GM23338 (cell line): ENCODE results near the gene PSKH1. TPM values are rescaled to one million over a fixed set of nuclear protein-coding genes. Genes with fewer than 3 reads are reported as not detected.

Source experiments
- ATAC-seq: fragments of 200-7000 bp; cut with Tn5 transposase; 3 replicates; pipeline ENCODE4 v1.9.1; 2020
- DNase-seq: peaks from one replicate; pipeline ENCODE4 v3.0.0-alpha.2; 2015; ENCODE audit warnings: low spot score
- H2AFZ ChIP-seq: fragments of 200-600 bp; sonication (generic); 2 replicates; pipeline ENCODE4 v1.8.0; 2016; ENCODE audit warnings: antibody characterized with exemption, mild to moderate bottlenecking, moderate library complexity
- H3F3A ChIP-seq: fragments of 200-600 bp; sonication (generic); replicated peaks from 2 replicates; pipeline ENCODE4 v1.8.0; 2017; ENCODE audit warnings: antibody characterized with exemption, mixed run types, low read depth
- H3K27ac ChIP-seq: fragments of 200-600 bp; sonication (generic); 2 replicates; pipeline ENCODE4 v1.6.1; 2016; ENCODE audit warnings: low read depth
- H3K27me3 ChIP-seq: fragments of 200-600 bp; sonication (generic); 2 replicates; pipeline ENCODE4 v1.8.0; 2016; ENCODE audit warnings: mild to moderate bottlenecking, mixed run types, moderate library complexity; ENCODE audit not compliant: insufficient read depth
- H3K36me3 ChIP-seq: fragments of 200-600 bp; sonication (generic); 2 replicates; pipeline ENCODE4 v1.8.0; 2016; ENCODE audit warnings: mild to moderate bottlenecking; ENCODE audit not compliant: insufficient read depth
- H3K4me1 ChIP-seq: fragments of 200-600 bp; sonication (generic); 2 replicates; pipeline ENCODE4 v1.8.0; 2016; ENCODE audit warnings: mild to moderate bottlenecking, moderate library complexity; ENCODE audit not compliant: insufficient read depth
- H3K4me2 ChIP-seq: fragments of 200-600 bp; sonication (generic); 2 replicates; pipeline ENCODE4 v1.7.1; 2017; ENCODE audit warnings: mixed run types
- H3K4me3 ChIP-seq: fragments of 200-600 bp; sonication (generic); 2 replicates; pipeline ENCODE4 v1.6.1; 2016; ENCODE audit warnings: mixed run types
- H3K79me2 ChIP-seq: fragments of 200-600 bp; sonication (generic); replicated peaks from 2 replicates; pipeline ENCODE4 v1.8.0; 2017; ENCODE audit warnings: mild to moderate bottlenecking; ENCODE audit not compliant: insufficient read depth
- H3K9me2 ChIP-seq: fragments of 200-600 bp; sonication (generic); 2 replicates; pipeline ENCODE4 v1.8.0; 2017; ENCODE audit not compliant: insufficient read depth
- H4K20me1 ChIP-seq: fragments of 200-600 bp; sonication (generic); replicated peaks from 2 replicates; pipeline ENCODE4 v1.8.0; 2017; ENCODE audit warnings: mild to moderate bottlenecking; ENCODE audit not compliant: insufficient read depth
- H3K27ac Mint-ChIP-seq: 2 replicates; pipeline ENCODE4 v1.8.0; 2020; ENCODE audit warnings: inconsistent platforms, mild to moderate bottlenecking, moderate library complexity, mixed read lengths
- H3K27me3 Mint-ChIP-seq: 3 replicates; pipeline ENCODE4 v1.8.0; 2022; ENCODE audit warnings: low read depth, mild to moderate bottlenecking, moderate library complexity, mixed read lengths, inconsistent platforms; ENCODE audit not compliant: insufficient read depth, poor library complexity
- H3K36me3 Mint-ChIP-seq: 3 replicates; pipeline ENCODE4 v1.8.0; 2021; ENCODE audit warnings: low read depth, mild to moderate bottlenecking, inconsistent platforms, moderate library complexity, mixed read lengths
- H3K4me1 Mint-ChIP-seq: 3 replicates; pipeline ENCODE4 v1.8.0; 2020; ENCODE audit warnings: mild to moderate bottlenecking, inconsistent platforms, mixed read lengths
- H3K4me3 Mint-ChIP-seq: 3 replicates; pipeline ENCODE4 v1.8.0; 2021; ENCODE audit warnings: moderate library complexity, mild to moderate bottlenecking, inconsistent platforms, mixed read lengths
- H3K9me3 Mint-ChIP-seq: 3 replicates; pipeline ENCODE4 v1.8.0; 2020; ENCODE audit warnings: moderate library complexity, mild to moderate bottlenecking, inconsistent platforms, mixed read lengths
- CREB1 ChIP-seq: fragments of 250-450 bp; sonication (Bioruptor Pico); IDR thresholded peaks from 2 replicates; pipeline ENCODE4 v1.5.0; 2020; ENCODE audit warnings: low read depth, mild to moderate bottlenecking, moderate library complexity
- CTCF ChIP-seq, 2 experiments: fragments of 200-600 bp in 1 of 2; sonication (generic) in 1 of 2; conservative IDR thresholded peaks; 2 replicates each; pipeline versions ENCODE4 v1.5.1 to v1.6.1; 2016 to 2017; ENCODE audit warnings: antibody characterized with exemption in 2 of 2, low read depth in 2 of 2, mild to moderate bottlenecking in 2 of 2, moderate library complexity in 1 of 2
- ETS1 ChIP-seq: IDR thresholded peaks from 2 replicates; pipeline ENCODE4 v1.6.1; 2016; ENCODE audit warnings: antibody characterized with exemption
- REST ChIP-seq: IDR thresholded peaks from one replicate; pipeline ENCODE4 v1.6.1; 2018; ENCODE audit warnings: antibody characterized with exemption; ENCODE audit not compliant: unreplicated experiment
- STAT1 ChIP-seq: IDR thresholded peaks from one replicate; pipeline ENCODE4 v1.6.1; 2016; ENCODE audit warnings: antibody characterized with exemption; ENCODE audit not compliant: unreplicated experiment
- ZNF114 ChIP-seq: fragments of 250-450 bp; sonication (Bioruptor Pico); IDR thresholded peaks from 2 replicates; pipeline ENCODE4 v1.5.0; 2020; ENCODE audit warnings: mild to moderate bottlenecking, moderate library complexity
- ZNF462 ChIP-seq: fragments of 250-450 bp; sonication (Bioruptor Pico); IDR thresholded peaks from 2 replicates; pipeline ENCODE4 v1.5.0; 2020; ENCODE audit warnings: mild to moderate bottlenecking, moderate library complexity
- polyA plus RNA-seq: library from polyadenylated mRNA; unstranded; fragments of >200 nt; fragmentation: Nextera tagmentation; extraction: Ambion mirVana; gene quantifications from 2 replicates; pipeline ENCODE4 v1.2.1, GENCODE V29; 2016
- total RNA-seq: library from RNA; depleted of rRNA; stranded (reverse); fragments of >200 nt; shearing (Covaris generic); gene quantifications from 2 replicates; pipeline ENCODE4 v1.2.3, GENCODE V29; 2014

The PSKH1 gene
- total and polyA plus RNA-seq, 2 experiments from 2014 or later: 14.3 to 23.9 TPM

- peaks cover 25% of the 10 kb centered on the region; the same call in 1 of the 2 replicates for H3K36me3 ChIP-seq
These were observed 14.8 kb upstream of the PSKH1 start for GRCh38 chr16:67878232-67878631.

More at GRCh38 chr16:67878232-67878631, 14.8 kb upstream of the PSKH1 start:
- DNase-seq: no peak
- no peak overlapping the region for H2AFZ ChIP-seq
- H3K4me1 Mint-ChIP-seq: peaks cover 8% of the 10 kb centered on the region; the same call in 2 of the 3 replicates
- TF ChIP-seq REST (no peak), STAT1 (no peak), ZNF114 (no peak), CTCF (conservative IDR thresholded peaks at IDR 0.05; ENCODE audit: low read depth in 2 of 2) (no peak), CREB1 (CRISPR knock-in tag) (no peak), ZNF462 (CRISPR knock-in tag) (no peak), ETS1 (no peak)
- H3K36me3 Mint-ChIP-seq: peaks cover 56% of the 10 kb centered on the region
- peaks cover 4% of the 10 kb centered on the region for H4K20me1 ChIP-seq
- ATAC-seq: no peak
- H3K4me3 Mint-ChIP-seq: no peak overlapping the region
- no peak overlapping the region for H3K4me2 ChIP-seq
- H3K9me3 Mint-ChIP-seq: no peaks in the 10 kb centered on the region; the same call in 2 of the 3 replicates
- no peak overlapping the region for H3K27ac Mint-ChIP-seq
- H3K27me3 Mint-ChIP-seq: peaks cover 16% of the 10 kb centered on the region
- H3K4me3 ChIP-seq: no peak overlapping the region
- H3K79me2 ChIP-seq: peaks cover 25% of the 10 kb centered on the region
- H3K27me3 ChIP-seq: no peaks in the 10 kb centered on the region
- H3K4me1 ChIP-seq: peaks cover 4% of the 10 kb centered on the region; the same call in 1 of the 2 replicates
- H3K9me2 ChIP-seq: no peaks in the 10 kb centered on the region
- H3F3A ChIP-seq: 0 out of 2 replicates have a peak, but pooled peaks cover 2% of the 10 kb centered on the region
- H3K27ac ChIP-seq: no peak overlapping the region
